Liver (tissue), 9 donors: ENCODE measurements around the gene EDAR. TPM values are rescaled to one million over a fixed set of nuclear protein-coding genes. Genes with fewer than 3 reads are reported as not detected.

Experiments used
- DNase-seq: peaks from one replicate; pipeline ENCODE4 v3.0.0-alpha.2; 2017; ENCODE audit warnings: low spot score
- H3K27ac ChIP-seq, 2 donors: one replicate each; pipeline ENCODE4 v1.7.0; 2013; ENCODE audit warnings: inconsistent platforms in 2 of 2, low read length in 2 of 2, control low read depth in 1 of 2, low read depth in 1 of 2, mild to moderate bottlenecking in 1 of 2
- H3K27me3 ChIP-seq, 4 donors: one replicate each; pipeline versions ENCODE4 v1.6.1 to v1.7.0; 2013; ENCODE audit warnings: low read length in 3 of 4, inconsistent platforms in 1 of 4, mild to moderate bottlenecking in 1 of 4, moderate library complexity in 1 of 4; ENCODE audit not compliant: control insufficient read depth in 4 of 4, insufficient read depth in 4 of 4
- H3K36me3 ChIP-seq, 4 donors: one replicate each; pipeline versions ENCODE4 v1.6.1 to v1.7.0; 2013; ENCODE audit warnings: low read length in 3 of 4, mild to moderate bottlenecking in 3 of 4, low read depth in 1 of 4, moderate library complexity in 1 of 4; ENCODE audit not compliant: control insufficient read depth in 4 of 4, insufficient read depth in 3 of 4
- H3K4me1 ChIP-seq, 4 donors: one replicate each; pipeline versions ENCODE4 v1.6.1 to v1.7.0; 2013; ENCODE audit warnings: low read length in 3 of 4, mild to moderate bottlenecking in 3 of 4, moderate library complexity in 1 of 4; ENCODE audit not compliant: control insufficient read depth in 4 of 4, insufficient read depth in 4 of 4
- H3K4me3 ChIP-seq, 3 donors: one replicate each; pipeline versions ENCODE4 v1.6.1 to v1.7.0; 2013; ENCODE audit warnings: low read length in 3 of 3, control low read depth in 1 of 3, low read depth in 1 of 3, mild to moderate bottlenecking in 1 of 3
- H3K9ac ChIP-seq, 2 donors: one replicate each; pipeline ENCODE4 v1.7.0; 2013; ENCODE audit warnings: low read length in 2 of 2, mild to moderate bottlenecking in 2 of 2, moderate library complexity in 2 of 2, control low read depth in 1 of 2, low read depth in 1 of 2
- H3K9me3 ChIP-seq, 4 donors: one replicate each; pipeline versions ENCODE4 v1.6.1 to v1.7.0; 2013; ENCODE audit warnings: low read length in 3 of 4; ENCODE audit not compliant: control insufficient read depth in 4 of 4
- EGR1 ChIP-seq, 2 donors: IDR thresholded peaks; 2 replicates each; pipeline ENCODE4 v1.6.1; 2016 to 2018; ENCODE audit warnings: antibody characterized with exemption in 2 of 2, low read depth in 2 of 2
- FOXA1 ChIP-seq: IDR thresholded peaks from 2 replicates; pipeline ENCODE4 v1.6.1; 2016; ENCODE audit warnings: antibody characterized with exemption
- FOXA2 ChIP-seq: IDR thresholded peaks from 2 replicates; pipeline ENCODE4 v1.6.1; 2016; ENCODE audit warnings: antibody characterized with exemption
- GABPA ChIP-seq, 2 donors: IDR thresholded peaks in 1 of 2; conservative IDR thresholded peaks in 1 of 2; 2 replicates each; pipeline ENCODE4 v1.6.1; 2016; ENCODE audit warnings: antibody characterized with exemption in 2 of 2, mild to moderate bottlenecking in 1 of 2, moderate library complexity in 1 of 2
- HNF4A ChIP-seq, 2 donors: conservative IDR thresholded peaks; 2 replicates each; pipeline ENCODE4 v1.6.1; 2016; ENCODE audit warnings: antibody characterized with exemption in 2 of 2, mild to moderate bottlenecking in 2 of 2
- HNF4G ChIP-seq: IDR thresholded peaks from 2 replicates; pipeline ENCODE4 v1.6.1; 2016; ENCODE audit warnings: antibody characterized with exemption
- JUND ChIP-seq, 2 donors: IDR thresholded peaks; 2 replicates each; pipeline ENCODE4 v1.6.1; 2016; ENCODE audit warnings: antibody characterized with exemption in 2 of 2
- NR2F2 ChIP-seq: IDR thresholded peaks from 2 replicates; pipeline ENCODE4 v1.6.1; 2016; ENCODE audit warnings: antibody characterized with exemption
- RAD21 ChIP-seq, 2 donors: IDR thresholded peaks; 2 replicates each; pipeline ENCODE4 v1.6.1; 2016; ENCODE audit warnings: antibody characterized with exemption in 2 of 2, mild to moderate bottlenecking in 2 of 2
- RXRA ChIP-seq, 2 donors: IDR thresholded peaks; 2 replicates each; pipeline ENCODE4 v1.6.1; 2017 to 2018; ENCODE audit warnings: antibody characterized with exemption in 2 of 2, mild to moderate bottlenecking in 1 of 2
- SP1 ChIP-seq: IDR thresholded peaks from 2 replicates; pipeline ENCODE4 v1.6.1; 2018; ENCODE audit warnings: antibody characterized with exemption, mild to moderate bottlenecking
- TAF1 ChIP-seq: conservative IDR thresholded peaks from 2 replicates; pipeline ENCODE4 v1.6.1; 2016; ENCODE audit warnings: antibody characterized with exemption, mild to moderate bottlenecking
- YY1 ChIP-seq: IDR thresholded peaks from 2 replicates; pipeline ENCODE4 v1.6.1; 2016; ENCODE audit warnings: antibody characterized with exemption, mild to moderate bottlenecking
- WGBS: extraction: QIAGEN DNeasy Blood & Tissue Kit; methylation state at CpG from one replicate; pipeline ENCODE4 v1.1.7; 2013; 5-methylcytosine and 5-hydroxymethylcytosine counted together
- polyA plus RNA-seq, 2 donors: library from polyadenylated mRNA; stranded (reverse) in 1 of 2; unstranded in 1 of 2; fragments of 200-250 nt in 1 of 2; fragments of >200 nt in 1 of 2; fragmentation: Nextera tagmentation in 1 of 2; extraction: Ambion mirVana in 1 of 2; gene quantifications; one replicate each; pipeline versions ENCODE4 v1.2.1 to v1.2.3, GENCODE V29; 2013 to 2015
- total RNA-seq, 2 donors: library from RNA; depleted of rRNA; stranded (reverse); fragments of >200 nt; gene quantifications; one replicate each; pipeline ENCODE4 v1.2.3, GENCODE V29; 2014
- TF ChIP-seq, protein P1 (sequence below): IDR thresholded peaks from 2 replicates; pipeline ENCODE4 v1.6.1; 2016; ENCODE audit warnings: antibody characterized with exemption
- TF ChIP-seq, protein P2 (sequence below): IDR thresholded peaks from 2 replicates; pipeline ENCODE4 v1.6.1; 2016; ENCODE audit warnings: antibody characterized with exemption
- TF ChIP-seq, protein P3 (sequence below): IDR thresholded peaks from 2 replicates; pipeline ENCODE4 v1.6.1; 2016; ENCODE audit warnings: antibody characterized with exemption, mild to moderate bottlenecking
- TF ChIP-seq, protein P4 (sequence below): fragments of 150-350 bp; IDR thresholded peaks from 2 replicates; pipeline ENCODE4 v1.5.1; 2017; ENCODE audit warnings: improper control_type of control experiment, low read depth, low read length; ENCODE audit not compliant: missing input control
- donor health status: healthy.
- donor health status: healthy.
- donor health status: healthy.
- donor health status: healthy.
- donor health status: healthy.

EDAR gene
- total and polyA plus RNA-seq, 4 donors: 0.09 to 0.50 (median 0.10) TPM

DNA sequence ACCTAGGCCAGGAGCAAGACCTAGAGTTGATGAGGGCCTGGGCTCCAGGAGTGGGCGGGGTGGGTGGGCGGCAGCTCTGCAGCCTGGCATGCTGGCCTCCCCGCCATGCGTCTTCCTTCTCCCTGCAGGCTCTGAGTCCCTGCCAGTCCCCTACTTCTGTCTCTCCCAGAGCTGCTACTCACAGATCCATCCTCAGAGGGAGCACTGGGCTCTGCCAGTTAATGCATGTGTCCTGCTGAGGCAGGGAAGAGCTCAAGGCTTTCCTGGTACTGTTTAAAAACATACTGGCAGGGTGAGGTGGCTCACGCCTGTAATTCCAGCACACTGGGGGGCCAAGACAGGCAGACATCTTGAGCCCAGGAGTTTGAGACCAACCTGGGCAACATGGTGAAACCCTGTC, 38.7 kb upstream of the EDAR start:
- no peak overlapping the region for H3K4me3 ChIP-seq
- H3K27ac ChIP-seq: no peak overlapping the region
- no peak overlapping the region for H3K9ac ChIP-seq
- DNase-seq: no peak
- H3K36me3 ChIP-seq: no peaks in the 10 kb centered on the region
- no peaks in the 10 kb centered on the region for H3K9me3 ChIP-seq
- no peak for TF ChIP-seq GABPA (IDR thresholded peaks at IDR 0.05 in 1 of 2, conservative IDR thresholded peaks at IDR 0.05 in 1 of 2)
- TF ChIP-seq NR2F2: no peak
- no peak for TF ChIP-seq FOXA2
- no peak for TF ChIP-seq YY1
- no peak for TF ChIP-seq HNF4G
- TF ChIP-seq TAF1: no peak
- H3K27me3 ChIP-seq: no peaks in the 10 kb centered on the region
- WGBS: 97% methylated on average over 5 of the region's 5 CpGs
- H3K4me1 ChIP-seq: peaks cover 0 to 12% (median 4%) of the 10 kb centered on the region in 4 donors

DNA sequence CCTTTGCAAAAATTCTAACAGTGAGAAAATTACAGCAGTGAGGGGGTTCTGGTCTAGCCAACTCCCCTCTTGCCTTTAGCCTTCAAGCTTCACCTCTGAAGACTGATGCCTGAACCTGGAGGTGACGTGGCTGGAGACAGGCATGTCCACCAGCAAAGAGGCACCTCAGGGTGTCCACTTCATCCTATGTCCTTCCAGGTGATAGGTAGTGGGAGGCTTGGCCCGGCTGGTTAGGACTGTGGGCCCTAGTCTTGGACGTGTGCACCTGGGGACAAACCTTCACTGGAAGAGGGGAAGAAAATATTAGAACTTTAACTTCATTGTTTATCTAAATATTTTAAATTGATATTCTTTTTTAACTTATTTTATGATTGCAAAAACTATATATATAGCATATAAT, 35.5 kb upstream of the EDAR start:
- Histone ChIP-seq H3K9ac (no peak overlapping the region), H3K4me1 (peaks cover 6 to 15% (median 10%) of the 10 kb centered on the region in 4 donors), H3K27ac (no peak overlapping the region), H3K9me3 (no peaks in the 10 kb centered on the region), H3K36me3 (no peaks in the 10 kb centered on the region), H3K4me3 (no peak overlapping the region), H3K27me3 (no peaks in the 10 kb centered on the region)
- 95% methylated on average over 3 of the region's 3 CpGs for WGBS
- DNase-seq: no peak
- TF ChIP-seq, protein P1, sequence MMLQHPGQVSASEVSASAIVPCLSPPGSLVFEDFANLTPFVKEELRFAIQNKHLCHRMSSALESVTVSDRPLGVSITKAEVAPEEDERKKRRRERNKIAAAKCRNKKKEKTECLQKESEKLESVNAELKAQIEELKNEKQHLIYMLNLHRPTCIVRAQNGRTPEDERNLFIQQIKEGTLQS: no peak
- TF ChIP-seq NR2F2 (no peak), RAD21 (IDR thresholded peaks at IDR 0.05) (no peak), HNF4A (conservative IDR thresholded peaks at IDR 0.05) (no peak), YY1 (no peak), EGR1 (IDR thresholded peaks at IDR 0.05; ENCODE audit: low read depth in 2 of 2) (no peak), RXRA (IDR thresholded peaks at IDR 0.05) (no peak), JUND (IDR thresholded peaks at IDR 0.05) (no peak), SP1 (no peak), FOXA1 (no peak), GABPA (IDR thresholded peaks at IDR 0.05 in 1 of 2, conservative IDR thresholded peaks at IDR 0.05 in 1 of 2) (no peak)
- TF ChIP-seq, protein P2, sequence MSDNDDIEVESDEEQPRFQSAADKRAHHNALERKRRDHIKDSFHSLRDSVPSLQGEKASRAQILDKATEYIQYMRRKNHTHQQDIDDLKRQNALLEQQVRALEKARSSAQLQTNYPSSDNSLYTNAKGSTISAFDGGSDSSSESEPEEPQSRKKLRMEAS: no peak
- TF ChIP-seq, protein P3, sequence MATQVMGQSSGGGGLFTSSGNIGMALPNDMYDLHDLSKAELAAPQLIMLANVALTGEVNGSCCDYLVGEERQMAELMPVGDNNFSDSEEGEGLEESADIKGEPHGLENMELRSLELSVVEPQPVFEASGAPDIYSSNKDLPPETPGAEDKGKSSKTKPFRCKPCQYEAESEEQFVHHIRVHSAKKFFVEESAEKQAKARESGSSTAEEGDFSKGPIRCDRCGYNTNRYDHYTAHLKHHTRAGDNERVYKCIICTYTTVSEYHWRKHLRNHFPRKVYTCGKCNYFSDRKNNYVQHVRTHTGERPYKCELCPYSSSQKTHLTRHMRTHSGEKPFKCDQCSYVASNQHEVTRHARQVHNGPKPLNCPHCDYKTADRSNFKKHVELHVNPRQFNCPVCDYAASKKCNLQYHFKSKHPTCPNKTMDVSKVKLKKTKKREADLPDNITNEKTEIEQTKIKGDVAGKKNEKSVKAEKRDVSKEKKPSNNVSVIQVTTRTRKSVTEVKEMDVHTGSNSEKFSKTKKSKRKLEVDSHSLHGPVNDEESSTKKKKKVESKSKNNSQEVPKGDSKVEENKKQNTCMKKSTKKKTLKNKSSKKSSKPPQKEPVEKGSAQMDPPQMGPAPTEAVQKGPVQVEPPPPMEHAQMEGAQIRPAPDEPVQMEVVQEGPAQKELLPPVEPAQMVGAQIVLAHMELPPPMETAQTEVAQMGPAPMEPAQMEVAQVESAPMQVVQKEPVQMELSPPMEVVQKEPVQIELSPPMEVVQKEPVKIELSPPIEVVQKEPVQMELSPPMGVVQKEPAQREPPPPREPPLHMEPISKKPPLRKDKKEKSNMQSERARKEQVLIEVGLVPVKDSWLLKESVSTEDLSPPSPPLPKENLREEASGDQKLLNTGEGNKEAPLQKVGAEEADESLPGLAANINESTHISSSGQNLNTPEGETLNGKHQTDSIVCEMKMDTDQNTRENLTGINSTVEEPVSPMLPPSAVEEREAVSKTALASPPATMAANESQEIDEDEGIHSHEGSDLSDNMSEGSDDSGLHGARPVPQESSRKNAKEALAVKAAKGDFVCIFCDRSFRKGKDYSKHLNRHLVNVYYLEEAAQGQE: no peak
- TF ChIP-seq, protein P4, sequence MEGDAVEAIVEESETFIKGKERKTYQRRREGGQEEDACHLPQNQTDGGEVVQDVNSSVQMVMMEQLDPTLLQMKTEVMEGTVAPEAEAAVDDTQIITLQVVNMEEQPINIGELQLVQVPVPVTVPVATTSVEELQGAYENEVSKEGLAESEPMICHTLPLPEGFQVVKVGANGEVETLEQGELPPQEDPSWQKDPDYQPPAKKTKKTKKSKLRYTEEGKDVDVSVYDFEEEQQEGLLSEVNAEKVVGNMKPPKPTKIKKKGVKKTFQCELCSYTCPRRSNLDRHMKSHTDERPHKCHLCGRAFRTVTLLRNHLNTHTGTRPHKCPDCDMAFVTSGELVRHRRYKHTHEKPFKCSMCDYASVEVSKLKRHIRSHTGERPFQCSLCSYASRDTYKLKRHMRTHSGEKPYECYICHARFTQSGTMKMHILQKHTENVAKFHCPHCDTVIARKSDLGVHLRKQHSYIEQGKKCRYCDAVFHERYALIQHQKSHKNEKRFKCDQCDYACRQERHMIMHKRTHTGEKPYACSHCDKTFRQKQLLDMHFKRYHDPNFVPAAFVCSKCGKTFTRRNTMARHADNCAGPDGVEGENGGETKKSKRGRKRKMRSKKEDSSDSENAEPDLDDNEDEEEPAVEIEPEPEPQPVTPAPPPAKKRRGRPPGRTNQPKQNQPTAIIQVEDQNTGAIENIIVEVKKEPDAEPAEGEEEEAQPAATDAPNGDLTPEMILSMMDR: no peak
